ENCODE data around the gene CPEB4.

The CPEB4 gene

GRCh38 chr5:173916233-173916632 is 28.1 kb downstream of the CPEB4 start:
- no peak for DNase-seq

GRCh38 chr5:173917788-173918786 is 29.9 kb downstream of the CPEB4 start:
- DNase-seq = peak; percentile 83

GRCh38 chr5:173919443-173919842 is 31.3 kb downstream of the CPEB4 start:
- no peak for DNase-seq

GRCh38 chr5:173920024-173920753 is 32.0 kb downstream of the CPEB4 start:
- DNase-seq = no peak

GRCh38 chr5:173920866-173921555 is 32.9 kb downstream of the CPEB4 start:
- DNase-seq = no peak

- no peak for DNase-seq
These were observed 34.4 kb downstream of the CPEB4 start for GRCh38 chr5:173922527-173922926.

- DNase-seq = no peak
These were observed 35.3 kb downstream of the CPEB4 start for GRCh38 chr5:173923218-173924095.

- DNase-seq = no peak
These were observed 36.8 kb downstream of the CPEB4 start for GRCh38 chr5:173924899-173925298.

GRCh38 chr5:173925449-173926071 is 37.4 kb downstream of the CPEB4 start:
- peak; percentile 57 for DNase-seq

GRCh38 chr5:173926359-173926758 is 38.2 kb downstream of the CPEB4 start:
- no peak for DNase-seq

GRCh38 chr5:173928871-173929574 is 40.9 kb downstream of the CPEB4 start:
- DNase-seq = no peak

- DNase-seq = no peak
These were observed 44.6 kb downstream of the CPEB4 start for GRCh38 chr5:173932695-173933139.

- DNase-seq = no peak
These were observed 45.8 kb downstream of the CPEB4 start for GRCh38 chr5:173933901-173934300.

GRCh38 chr5:173935396-173935795 is 47.2 kb downstream of the CPEB4 start:
- DNase-seq = no peak

GRCh38 chr5:173940269-173940668 is 52.1 kb downstream of the CPEB4 start:
- no peak for DNase-seq

GRCh38 chr5:173941102-173941501 is 53.0 kb downstream of the CPEB4 start:
- DNase-seq = no peak

- DNase-seq = no peak
These were observed 53.7 kb downstream of the CPEB4 start for GRCh38 chr5:173941758-173942401.

GRCh38 chr5:173944511-173944910 is 56.4 kb downstream of the CPEB4 start:
- no peak for DNase-seq

- DNase-seq = no peak
These were observed 57.0 kb downstream of the CPEB4 start for GRCh38 chr5:173945160-173945559.

- DNase-seq = no peak
These were observed 58.2 kb downstream of the CPEB4 start for GRCh38 chr5:173946323-173946722.

Measured in CD4-positive, alpha-beta T cell treated with Interleukin-12 subunit alpha and Interleukin-12 subunit beta, for 1 hour (primary cell).